HG03108 (cell line): ENCODE results near the gene AMY2B.
"Not testable (repeated sequence)": the region's sequence is repeated elsewhere in the genome, so short reads cannot be mapped to it uniquely, and the experiment has no call there.

Experiments
- ATAC-seq: cut with Tn5 transposase; IDR thresholded peaks from one replicate; pipeline ENCODE4 v1.9.1; 2021; ENCODE audit warnings: moderate library complexity; ENCODE audit not compliant: unreplicated experiment

AMY2B gene

GRCh38 chr1:103616994-103617477 is 45.6 kb downstream of the AMY2B start, which contains the start of gene AMY2A:
TSS of gene AMY2A (plus strand) at chr1:103617427. CDS start at chr1:103617441, 14 bp downstream.
- ATAC-seq = not testable (repeated sequence)

- ATAC-seq = not testable (repeated sequence)
Measured at GRCh38 chr1:103627436-103627835, 56.0 kb downstream of the AMY2B start.
